Right renal cortex interstitium (tissue), 3 donors: ENCODE data around the gene COL8A2. TPM values are rescaled to one million over a fixed set of nuclear protein-coding genes. Genes with fewer than 3 reads are reported as not detected.

Experiments
- DNase-seq, 3 donors: peaks; one replicate each; pipeline ENCODE4 v3.0.0-alpha.2; 2013; ENCODE audit warnings: low read depth in 3 of 3, low spot score in 2 of 3
- polyA plus RNA-seq, 3 donors: library from polyadenylated mRNA; unstranded; fragments of 120-200 nt; gene quantifications; one replicate each; pipeline ENCODE4 v1.2.1, GENCODE V29; 2013; ENCODE audit not compliant: insufficient read length in 3 of 3

Gene COL8A2
- polyA plus RNA-seq, 3 donors, result 1.2 to 1.6 (median 1.5) TPM

- DNase-seq, result no peak
Observed at GRCh38 chr1:36116901-36117300, 8.1 kb downstream of the COL8A2 start.

- DNase-seq, result no peak
Observed at GRCh38 chr1:36115931-36116330, 9.1 kb downstream of the COL8A2 start.

GRCh38 chr1:36115200-36115669 lies 9.8 kb downstream of the COL8A2 start:
- DNase-seq, result no peak

- no peak for DNase-seq
Observed at GRCh38 chr1:36114371-36114770, 10.7 kb downstream of the COL8A2 start.

GRCh38 chr1:36112823-36113222 lies 12.2 kb downstream of the COL8A2 start:
- no peak for DNase-seq

- DNase-seq, result no peak
Observed at GRCh38 chr1:36111151-36111550, 13.9 kb downstream of the COL8A2 start.

GRCh38 chr1:36109041-36109679 lies 15.9 kb downstream of the COL8A2 start:
- no peak for DNase-seq

GRCh38 chr1:36108314-36108713 lies 16.7 kb downstream of the COL8A2 start:
- DNase-seq, result no peak

- no peak for DNase-seq
Observed at GRCh38 chr1:36107394-36107793, 17.6 kb downstream of the COL8A2 start.

- no peak for DNase-seq
Observed at GRCh38 chr1:36106269-36106668, 18.8 kb downstream of the COL8A2 start.

GRCh38 chr1:36101546-36101945 lies 23.5 kb downstream of the COL8A2 start:
- DNase-seq, result no peak

GRCh38 chr1:36100376-36100775 lies 24.6 kb downstream of the COL8A2 start:
- DNase-seq, result no peak

GRCh38 chr1:36099681-36100341 lies 25.2 kb downstream of the COL8A2 start:
- DNase-seq, result peak in 1 of 3 donors; percentile 45

- DNase-seq, result no peak
Observed at GRCh38 chr1:36098650-36099365, 26.2 kb downstream of the COL8A2 start.

GRCh38 chr1:36097693-36098585 lies 27.1 kb downstream of the COL8A2 start:
- DNase-seq, result no peak

- no peak for DNase-seq
Observed at GRCh38 chr1:36096500-36097432, 28.3 kb downstream of the COL8A2 start.

- no peak for DNase-seq
Observed at GRCh38 chr1:36095760-36096405, 29.1 kb downstream of the COL8A2 start.

- no peak for DNase-seq
Observed at GRCh38 chr1:36094621-36095061, 30.4 kb downstream of the COL8A2 start.

- DNase-seq, result no peak
Observed at GRCh38 chr1:36093929-36094328, 31.1 kb downstream of the COL8A2 start.
